ENCODE data around the gene CPHXL2.

The CPHXL2 gene

GRCh38 chr16:75660321-75660720 lies 16.5 kb downstream of the CPHXL2 start:
- Mint-ChIP-seq H3K9me3 (no peaks in the 10 kb centered on the region), H3K4me3 (no peak overlapping the region), H3K27ac (no peak overlapping the region), H3K4me1 (peaks cover 15% of the 10 kb centered on the region), H3K27me3 (no peaks in the 10 kb centered on the region), H3K36me3 (peaks cover 29% of the 10 kb centered on the region)
- ATAC-seq (ENCODE audit: low read depth) (no peak), DNase-seq (ENCODE audit: low spot score in 2 of 2) (no peak)

DNA sequence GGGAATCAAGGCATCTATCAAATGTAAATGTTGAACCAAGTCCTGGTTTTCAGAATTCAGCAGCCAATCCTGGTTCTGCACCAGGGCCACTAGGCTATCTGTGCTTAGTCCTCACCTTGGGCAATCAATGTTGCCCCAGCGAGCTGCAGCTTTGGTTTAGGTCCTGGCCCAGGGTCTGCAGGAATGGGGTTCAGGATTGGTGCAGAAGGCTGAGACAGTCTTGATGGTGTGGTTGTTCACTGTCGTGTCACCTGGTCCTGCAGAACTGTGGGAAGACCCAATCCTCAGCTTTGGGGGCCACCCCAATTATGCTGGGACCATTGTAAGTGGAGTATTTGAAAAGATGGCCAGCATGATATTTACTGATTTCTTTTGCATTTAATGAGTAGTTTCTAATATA lies 18.6 kb downstream of the CPHXL2 start:
- no peak for DNase-seq (ENCODE audit: low spot score in 2 of 2)
- no peak for ATAC-seq (ENCODE audit: low read depth)
- Mint-ChIP-seq H3K27ac (peak overlapping the region; percentile 28), H3K4me3 (no peak overlapping the region), H3K9me3 (no peaks in the 10 kb centered on the region), H3K4me1 (peaks cover 26% of the 10 kb centered on the region), H3K36me3 (peaks cover 35% of the 10 kb centered on the region), H3K27me3 (no peaks in the 10 kb centered on the region)

DNA sequence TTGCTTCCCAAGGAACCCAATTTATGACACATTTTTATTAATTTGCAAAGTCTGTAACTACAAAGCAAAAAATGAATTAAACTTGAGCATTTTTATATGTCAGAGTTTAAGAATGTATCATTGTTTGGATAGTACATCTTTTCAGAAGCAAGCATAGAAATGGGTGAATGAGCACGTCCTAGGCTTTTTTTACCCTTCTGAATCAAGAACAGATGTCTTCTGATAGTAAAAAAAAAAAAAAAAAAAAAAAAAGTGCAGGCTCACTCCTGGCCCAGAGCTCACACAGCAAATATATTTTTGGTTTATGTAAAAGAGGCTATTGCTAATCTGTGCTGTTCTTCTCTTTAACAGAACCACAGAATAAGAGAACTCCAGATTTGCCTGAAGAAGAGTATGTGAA lies 22.9 kb downstream of the CPHXL2 start:
- Mint-ChIP-seq H3K4me3 (peak overlapping the region; percentile 27), H3K27ac (peak overlapping the region; percentile 96)
- DNase-seq (ENCODE audit: low spot score in 2 of 2), result no peak

DNA sequence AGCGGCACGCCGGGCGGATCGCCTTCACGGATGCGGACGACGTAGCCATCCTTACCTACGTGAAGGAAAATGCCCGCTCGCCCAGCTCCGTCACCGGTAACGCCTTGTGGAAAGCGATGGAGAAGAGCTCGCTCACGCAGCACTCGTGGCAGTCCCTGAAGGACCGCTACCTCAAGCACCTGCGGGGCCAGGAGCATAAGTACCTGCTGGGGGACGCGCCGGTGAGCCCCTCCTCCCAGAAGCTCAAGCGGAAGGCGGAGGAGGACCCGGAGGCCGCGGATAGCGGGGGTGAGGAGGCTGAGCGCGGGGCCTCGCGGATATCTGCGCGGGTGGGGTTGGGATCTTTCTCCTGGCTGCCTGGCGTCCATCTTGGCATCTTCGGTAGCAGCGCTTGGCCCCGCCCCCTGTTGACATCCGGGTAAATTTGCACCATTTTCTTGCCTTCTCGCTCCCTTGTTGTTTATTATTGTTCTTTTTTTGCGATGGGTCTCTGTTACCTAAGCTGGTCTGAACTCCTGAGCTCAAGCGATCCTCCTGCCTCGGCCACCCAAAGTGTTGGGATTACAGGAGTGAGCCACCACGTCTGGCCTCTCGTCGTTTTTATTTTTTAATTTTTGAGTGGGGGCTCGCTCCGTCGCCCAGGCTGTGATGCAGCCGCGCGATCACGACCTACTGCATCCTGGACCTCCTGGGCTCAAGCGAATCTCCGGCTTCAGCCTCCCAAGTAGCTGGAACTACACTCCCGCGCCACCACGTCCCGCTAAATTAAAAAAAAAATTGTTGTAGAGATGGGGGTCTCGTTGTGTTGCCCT lies 28.3 kb downstream of the CPHXL2 start:
- Mint-ChIP-seq H3K4me1 (peaks cover 38% of the 10 kb centered on the region), H3K27me3 (no peaks in the 10 kb centered on the region), H3K36me3 (peaks cover 17% of the 10 kb centered on the region), H3K4me3 (peak overlapping the region; percentile 95), H3K9me3 (no peaks in the 10 kb centered on the region), H3K27ac (peak overlapping the region; percentile 96)
- peak; percentile 75 to 86 for DNase-seq (ENCODE audit: low spot score in 2 of 2)
- peak; percentile 41 for ATAC-seq (ENCODE audit: low read depth)

More for the DNA sequence above, 22.9 kb downstream of the CPHXL2 start:
- Mint-ChIP-seq H3K9me3 (no peaks in the 10 kb centered on the region), H3K4me1 (peaks cover 53% of the 10 kb centered on the region), H3K27me3 (no peaks in the 10 kb centered on the region), H3K36me3 (peaks cover 38% of the 10 kb centered on the region)
- ATAC-seq (ENCODE audit: low read depth), result no peak

GRCh38 chr16:75647492-75648264 lies 29.1 kb downstream of the CPHXL2 start, which contains the start of the genes KARS1 and TERF2IP:
KARS1 (minus strand) TSS chr16:75647665; CDS start chr16:75647639, 26 bp downstream.
TERF2IP (plus strand) TSS chr16:75647773; CDS start chr16:75647883, 110 bp downstream.
- peak within 1 kb of the TSS; percentile 96 for H3K27ac Mint-ChIP-seq
- peaks cover 15% of the 10 kb centered on the region for H3K36me3 Mint-ChIP-seq
- DNase-seq (ENCODE audit: low spot score in 2 of 2) (peak; percentile 88 to 94), ATAC-seq (ENCODE audit: low read depth) (peak; percentile 84)
- H3K4me3 Mint-ChIP-seq, result peak within 1 kb of the TSS; percentile 95
- peaks cover 33% of the 10 kb centered on the region for H3K4me1 Mint-ChIP-seq
- no peaks in the 10 kb centered on the region for H3K27me3 Mint-ChIP-seq
- no peaks in the 10 kb centered on the region for H3K9me3 Mint-ChIP-seq

- DNase-seq (ENCODE audit: low spot score in 2 of 2), result no peak
- H3K27me3 Mint-ChIP-seq, result no peaks in the 10 kb centered on the region
- peak; percentile 8 for ATAC-seq (ENCODE audit: low read depth)
- H3K9me3 Mint-ChIP-seq, result no peaks in the 10 kb centered on the region
- peak overlapping the region; percentile 96 for H3K27ac Mint-ChIP-seq
- peak overlapping the region; percentile 95 for H3K4me3 Mint-ChIP-seq
- peaks cover 30% of the 10 kb centered on the region for H3K4me1 Mint-ChIP-seq
- H3K36me3 Mint-ChIP-seq, result peaks cover 15% of the 10 kb centered on the region
Measured at GRCh38 chr16:75647112-75647491, 29.7 kb downstream of the CPHXL2 start.

DNA sequence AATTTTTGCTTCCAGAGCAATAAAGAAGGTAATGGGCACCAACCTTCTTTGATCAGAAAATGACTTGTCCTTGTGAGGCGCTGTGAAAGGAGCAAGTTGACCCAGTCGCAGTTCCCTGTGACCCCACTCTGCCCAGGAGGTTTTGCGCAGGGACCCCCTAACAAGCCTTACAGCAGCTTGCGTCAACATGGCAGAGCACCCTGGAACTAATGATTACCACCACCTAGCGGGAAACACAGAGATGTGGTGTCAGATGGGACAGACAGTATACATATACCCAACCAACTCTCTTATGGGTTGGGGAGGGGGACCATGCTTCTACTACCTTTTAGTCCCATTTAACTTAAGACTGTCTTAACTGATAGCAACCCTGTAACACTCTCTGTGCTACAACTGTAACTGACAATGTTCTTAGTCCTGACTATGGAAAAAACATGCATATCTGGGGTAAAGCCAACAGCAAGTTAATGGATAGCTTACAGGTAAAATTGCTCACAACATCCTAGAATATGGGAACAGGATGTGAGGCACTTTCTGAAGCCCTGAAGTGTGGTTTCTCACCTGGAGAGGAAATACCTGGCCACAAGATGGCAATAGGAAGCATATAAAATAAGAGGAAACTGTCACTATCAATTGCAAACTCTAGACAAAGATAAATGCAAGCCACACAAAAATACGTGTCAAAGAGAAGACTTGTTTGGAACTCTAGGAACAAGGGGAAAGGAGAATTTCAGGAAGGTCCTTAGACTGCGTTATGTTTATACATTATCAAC lies 32.4 kb downstream of the CPHXL2 start:
- no peak for DNase-seq (ENCODE audit: low spot score in 2 of 2)
- ATAC-seq (ENCODE audit: low read depth), result no peak
- H3K36me3 Mint-ChIP-seq, result peaks cover 21% of the 10 kb centered on the region
- peaks cover 12% of the 10 kb centered on the region for H3K4me1 Mint-ChIP-seq
- H3K27ac Mint-ChIP-seq, result peak overlapping the region; percentile 24
- H3K9me3 Mint-ChIP-seq, result no peaks in the 10 kb centered on the region
- H3K4me3 Mint-ChIP-seq, result peak overlapping the region; percentile 48
- no peaks in the 10 kb centered on the region for H3K27me3 Mint-ChIP-seq

DNA sequence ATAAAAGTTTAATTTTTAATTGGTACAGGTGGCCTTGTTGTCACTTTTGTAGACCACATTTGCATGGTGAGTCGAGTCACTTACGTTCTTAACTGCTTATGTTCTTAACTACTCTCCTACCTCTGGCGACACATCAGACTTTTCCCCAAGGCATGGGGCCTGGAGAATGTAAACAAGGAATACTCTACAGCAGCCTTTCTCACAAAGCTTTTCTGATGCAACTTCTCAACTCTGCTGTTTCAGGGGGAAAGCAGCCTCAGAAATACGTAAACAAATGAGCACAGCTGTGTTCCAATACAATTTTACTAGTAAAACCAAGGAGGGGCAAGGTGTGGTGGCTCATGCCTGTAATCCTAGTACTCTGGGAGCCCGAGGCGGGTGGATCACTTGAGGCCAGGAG lies 36.2 kb downstream of the CPHXL2 start:
- no peaks in the 10 kb centered on the region for H3K9me3 Mint-ChIP-seq
- no peaks in the 10 kb centered on the region for H3K27me3 Mint-ChIP-seq
- H3K4me3 Mint-ChIP-seq, result no peak overlapping the region
- H3K27ac Mint-ChIP-seq, result no peak overlapping the region
- H3K36me3 Mint-ChIP-seq, result peaks cover 38% of the 10 kb centered on the region
- ATAC-seq (ENCODE audit: low read depth), result no peak
- peaks cover 14% of the 10 kb centered on the region for H3K4me1 Mint-ChIP-seq
- DNase-seq (ENCODE audit: low spot score in 2 of 2), result no peak

DNA sequence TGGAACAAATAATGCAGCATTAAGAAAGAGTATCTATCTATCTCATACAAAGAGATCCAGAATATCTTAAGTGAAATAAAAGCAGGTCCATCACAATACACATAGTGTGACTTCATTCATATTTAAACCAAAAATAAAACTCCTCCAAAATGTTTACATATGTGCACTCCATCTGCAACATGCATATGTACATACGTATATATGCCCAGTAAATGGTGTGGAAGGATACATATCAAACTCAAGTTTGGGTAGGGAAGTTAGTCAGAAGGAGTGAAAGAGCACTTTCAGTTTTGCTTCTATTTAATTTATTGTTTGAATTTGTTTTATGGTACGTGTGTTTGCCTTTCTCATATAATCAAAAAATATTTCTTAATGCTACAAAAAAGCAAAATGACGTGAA lies 41.8 kb downstream of the CPHXL2 start:
- peaks cover 38% of the 10 kb centered on the region for H3K36me3 Mint-ChIP-seq

DNA sequence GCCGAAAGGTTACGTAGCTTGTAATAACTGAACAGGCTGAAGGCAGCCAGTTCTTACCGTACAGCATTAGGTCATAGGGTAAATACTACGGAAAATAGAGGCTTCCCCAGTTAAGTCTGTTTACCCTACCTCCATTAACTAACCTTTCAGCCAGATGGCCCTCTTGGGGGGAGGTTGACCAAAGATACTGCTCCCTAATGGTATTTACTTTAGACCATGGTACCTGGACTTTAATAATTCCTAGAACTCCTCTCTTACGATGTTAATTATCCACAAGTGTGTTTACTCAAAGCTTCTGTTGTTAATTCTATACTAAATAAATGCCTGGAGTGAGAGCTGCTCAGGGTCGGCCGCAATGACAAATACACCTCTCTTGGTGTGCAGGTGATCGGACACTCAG lies 44.0 kb downstream of the CPHXL2 start:
- Mint-ChIP-seq H3K27me3 (no peaks in the 10 kb centered on the region), H3K27ac (no peak overlapping the region), H3K9me3 (no peaks in the 10 kb centered on the region), H3K4me3 (no peak overlapping the region), H3K36me3 (peaks cover 45% of the 10 kb centered on the region), H3K4me1 (peaks cover 2% of the 10 kb centered on the region)
- no peak for ATAC-seq (ENCODE audit: low read depth)
- DNase-seq (ENCODE audit: low spot score in 2 of 2), result no peak

More for the DNA sequence above, 41.8 kb downstream of the CPHXL2 start:
- Mint-ChIP-seq H3K27ac (no peak overlapping the region), H3K27me3 (no peaks in the 10 kb centered on the region), H3K4me3 (no peak overlapping the region), H3K9me3 (no peaks in the 10 kb centered on the region), H3K4me1 (peaks cover 2% of the 10 kb centered on the region)
- no peak for ATAC-seq (ENCODE audit: low read depth)
- DNase-seq (ENCODE audit: low spot score in 2 of 2), result no peak

DNA sequence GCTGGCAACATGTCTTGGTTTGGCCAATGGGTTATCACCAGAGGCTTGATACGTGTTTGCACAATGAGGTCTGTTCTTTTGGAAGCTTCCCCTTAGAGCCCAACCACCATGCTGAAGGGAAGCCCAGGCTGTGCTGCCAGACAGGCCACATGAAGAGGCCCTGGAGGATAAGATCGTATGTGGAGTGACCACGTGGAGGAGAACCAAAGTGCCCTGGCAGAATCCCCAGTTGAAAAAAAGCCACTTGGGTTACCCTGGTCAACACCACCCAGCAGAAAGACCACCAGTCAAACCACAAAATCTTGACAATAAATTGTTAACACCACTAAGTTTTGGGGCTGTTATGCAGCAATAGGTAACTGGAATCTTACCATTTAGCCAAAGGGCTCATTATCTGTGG lies 46.8 kb downstream of the CPHXL2 start:
- Mint-ChIP-seq H3K9me3 (no peaks in the 10 kb centered on the region), H3K27ac (no peak overlapping the region), H3K36me3 (peaks cover 40% of the 10 kb centered on the region), H3K27me3 (no peaks in the 10 kb centered on the region), H3K4me1 (no peaks in the 10 kb centered on the region), H3K4me3 (no peak overlapping the region)
- DNase-seq (ENCODE audit: low spot score in 2 of 2) (no peak), ATAC-seq (ENCODE audit: low read depth) (no peak)

DNA sequence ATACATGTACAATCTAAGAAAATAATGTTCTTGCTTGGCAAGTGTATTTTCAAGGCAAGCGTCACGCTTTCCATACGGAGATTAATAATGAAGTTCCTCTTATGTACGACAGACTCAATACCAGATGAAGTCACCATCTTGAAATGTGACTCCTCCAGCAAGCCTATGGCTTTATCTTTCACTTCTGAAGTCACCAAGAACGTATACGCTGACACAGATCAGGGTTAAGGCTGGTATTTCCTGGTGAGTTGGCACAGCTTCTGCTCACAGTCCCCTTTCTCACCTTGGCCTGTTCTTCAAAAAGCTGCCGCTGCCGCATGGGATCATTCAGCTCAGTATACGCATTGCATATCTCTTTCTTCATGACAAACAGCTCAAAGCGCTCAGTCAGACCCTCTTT lies 47.7 kb downstream of the CPHXL2 start:
- Mint-ChIP-seq H3K36me3 (peaks cover 37% of the 10 kb centered on the region), H3K4me3 (no peak overlapping the region), H3K27ac (no peak overlapping the region), H3K9me3 (no peaks in the 10 kb centered on the region), H3K27me3 (no peaks in the 10 kb centered on the region), H3K4me1 (no peaks in the 10 kb centered on the region)
- no peak for DNase-seq (ENCODE audit: low spot score in 2 of 2)
- no peak for ATAC-seq (ENCODE audit: low read depth)

- Mint-ChIP-seq H3K27me3 (no peaks in the 10 kb centered on the region), H3K4me3 (no peak overlapping the region), H3K9me3 (no peaks in the 10 kb centered on the region), H3K4me1 (no peaks in the 10 kb centered on the region), H3K36me3 (peaks cover 31% of the 10 kb centered on the region), H3K27ac (no peak overlapping the region)
- ATAC-seq (ENCODE audit: low read depth) (no peak), DNase-seq (ENCODE audit: low spot score in 2 of 2) (no peak)
Measured at GRCh38 chr16:75628351-75628750, 48.5 kb downstream of the CPHXL2 start.

DNA sequence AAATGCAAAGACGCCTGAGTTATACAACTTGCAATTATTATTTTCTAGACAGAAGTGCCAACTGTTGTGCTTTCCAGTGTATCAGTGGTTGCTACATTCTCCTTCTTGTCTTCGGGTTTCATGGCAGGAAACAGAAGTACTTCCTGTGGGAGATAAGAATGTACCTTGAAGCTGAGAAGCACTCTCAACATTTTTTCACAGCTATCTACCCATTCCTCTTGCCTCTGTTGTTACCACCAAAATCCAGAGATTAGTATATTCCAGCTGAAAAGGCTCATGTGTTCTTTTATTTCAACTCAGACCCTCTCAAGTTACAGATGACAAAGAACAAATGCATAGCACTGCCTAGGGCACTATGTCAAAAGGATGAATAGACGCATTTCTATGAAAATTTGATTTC lies 49.0 kb downstream of the CPHXL2 start:
- no peak overlapping the region for H3K4me3 Mint-ChIP-seq
- no peaks in the 10 kb centered on the region for H3K4me1 Mint-ChIP-seq
- no peaks in the 10 kb centered on the region for H3K9me3 Mint-ChIP-seq
- H3K27ac Mint-ChIP-seq, result no peak overlapping the region
- ATAC-seq (ENCODE audit: low read depth), result no peak
- no peaks in the 10 kb centered on the region for H3K27me3 Mint-ChIP-seq
- peaks cover 31% of the 10 kb centered on the region for H3K36me3 Mint-ChIP-seq
- DNase-seq (ENCODE audit: low spot score in 2 of 2), result no peak

All from memory B cell (primary cell).